HepG2 (cell line): ENCODE measurements around the gene SNX3. TPM values are rescaled to one million over a fixed set of nuclear protein-coding genes. Genes with fewer than 3 reads are reported as not detected.

Experiments used
- ASH2L ChIP-seq: fragments of 300-600, 200-600 bp; sonication (generic); IDR thresholded peaks from 2 replicates; pipeline ENCODE4 v1.7.0; 2017; ENCODE audit warnings: low read depth, mild to moderate bottlenecking, moderate library complexity, mixed read lengths, low read length; ENCODE audit not compliant: insufficient read length
- BCL6 ChIP-seq: IDR thresholded peaks from 2 replicates; pipeline ENCODE4 v1.6.1; 2016; ENCODE audit warnings: missing genetic modification reagents, missing compliant biosample characterization
- CAMTA2 ChIP-seq: sonication (generic); formaldehyde crosslinking; IDR thresholded peaks from 2 replicates; pipeline ENCODE4 v1.4.0; 2020; ENCODE audit warnings: mild to moderate bottlenecking, missing genetic modification reagents, borderline replicate concordance
- DMAP1 ChIP-seq: IDR thresholded peaks from 2 replicates; pipeline ENCODE4 v1.6.1; 2016
- ERF ChIP-seq: IDR thresholded peaks from 2 replicates; pipeline ENCODE4 v1.6.1; 2018; ENCODE audit warnings: missing biosample characterization, missing genetic modification reagents
- FOXP1 ChIP-seq, 2 experiments: fragments of 450-650 bp in 1 of 2; IDR thresholded peaks; 2 replicates each; pipeline ENCODE4 v1.6.1; 2017 to 2018; ENCODE audit warnings: antibody characterized with exemption in 1 of 2
- HIC2 ChIP-seq: sonication (generic); formaldehyde crosslinking; IDR thresholded peaks from 2 replicates; pipeline ENCODE4 v1.9.0; 2022; ENCODE audit warnings: low read depth, missing genetic modification reagents
- HNF4A ChIP-seq: sonication (generic); formaldehyde crosslinking; IDR thresholded peaks from 2 replicates; pipeline ENCODE4 v1.4.0; 2020; ENCODE audit warnings: missing genetic modification reagents
- HNRNPL ChIP-seq: fragments of 200-400 bp; formaldehyde crosslinking; IDR thresholded peaks from 2 replicates; pipeline ENCODE4 v1.6.1; 2017; ENCODE audit warnings: mild to moderate bottlenecking, low read depth, low read length
- JUNB ChIP-seq: sonication (generic); formaldehyde crosslinking; IDR thresholded peaks from 2 replicates; pipeline ENCODE4 v1.8.0; 2022; ENCODE audit warnings: missing genetic modification reagents, mild to moderate bottlenecking, borderline replicate concordance
- KLF6 ChIP-seq: IDR thresholded peaks from 2 replicates; pipeline ENCODE4 v1.8.0; 2016; ENCODE audit warnings: missing biosample characterization, missing genetic modification reagents
- LCORL ChIP-seq, 2 experiments: fragments of 450-650 bp in 1 of 2; sonication (generic) in 1 of 2; formaldehyde crosslinking in 1 of 2; IDR thresholded peaks; 2 replicates each; pipeline versions ENCODE4 v1.5.0 to v1.6.1; 2017 to 2020; ENCODE audit warnings: antibody characterized with exemption in 1 of 2, missing genetic modification reagents in 1 of 2
- MAFK ChIP-seq, 2 experiments: IDR thresholded peaks in 1 of 2; conservative IDR thresholded peaks in 1 of 2; 2 replicates each; pipeline ENCODE4 v1.6.1; 2011; ENCODE audit warnings: improper control_type of control experiment in 2 of 2, low read length in 2 of 2
- MEF2D ChIP-seq: sonication (generic); formaldehyde crosslinking; IDR thresholded peaks from 2 replicates; pipeline ENCODE4 v1.5.1; 2020; ENCODE audit warnings: mild to moderate bottlenecking, missing genetic modification reagents
- RARA ChIP-seq: IDR thresholded peaks from 2 replicates; pipeline ENCODE4 v1.6.1; 2016; ENCODE audit warnings: missing genetic modification reagents, missing compliant biosample characterization
- SAP130 ChIP-seq: IDR thresholded peaks from 2 replicates; pipeline ENCODE4 v1.6.1; 2016; ENCODE audit warnings: low read depth
- SIX4 ChIP-seq: sonication (generic); formaldehyde crosslinking; IDR thresholded peaks from 2 replicates; pipeline ENCODE4 v1.4.0; 2020; ENCODE audit warnings: missing genetic modification reagents
- SOX5 ChIP-seq: IDR thresholded peaks from 2 replicates; pipeline ENCODE4 v1.6.1; 2016; ENCODE audit warnings: borderline replicate concordance
- SOX6 ChIP-seq, 2 experiments: fragments of 450-650 bp in 1 of 2; sonication (generic) in 1 of 2; formaldehyde crosslinking in 1 of 2; IDR thresholded peaks; 2 replicates each; pipeline versions ENCODE4 v1.4.0 to v1.6.1; 2017 to 2020; ENCODE audit warnings: antibody characterized with exemption in 1 of 2, mild to moderate bottlenecking in 1 of 2, missing genetic modification reagents in 1 of 2
- TBX2 ChIP-seq: sonication (generic); formaldehyde crosslinking; IDR thresholded peaks from 2 replicates; pipeline ENCODE4 v1.5.0; 2020; ENCODE audit warnings: missing genetic modification reagents, mild to moderate bottlenecking, borderline replicate concordance
- YEATS4 ChIP-seq: sonication (generic); formaldehyde crosslinking; IDR thresholded peaks from 2 replicates; pipeline ENCODE4 v1.4.0; 2020; ENCODE audit warnings: missing genetic modification reagents, borderline replicate concordance
- ZFY ChIP-seq: sonication (generic); formaldehyde crosslinking; IDR thresholded peaks from 2 replicates; pipeline ENCODE4 v1.4.0; 2020; ENCODE audit warnings: missing genetic modification reagents
- ZKSCAN8 ChIP-seq: IDR thresholded peaks from 2 replicates; pipeline ENCODE4 v1.6.1; 2016; ENCODE audit warnings: borderline replicate concordance, missing genetic modification reagents, missing compliant biosample characterization
- ZNF256 ChIP-seq: sonication (generic); formaldehyde crosslinking; conservative IDR thresholded peaks from 2 replicates; pipeline ENCODE4 v1.4.0; 2020; ENCODE audit warnings: missing genetic modification reagents
- ZNF781 ChIP-seq: sonication (generic); formaldehyde crosslinking; IDR thresholded peaks from 2 replicates; pipeline ENCODE4 v1.5.1; 2020; ENCODE audit warnings: borderline replicate concordance, mild to moderate bottlenecking, missing genetic modification reagents; ENCODE audit errors: not compliant biosample characterization
- ZNF883 ChIP-seq: sonication (generic); formaldehyde crosslinking; IDR thresholded peaks from 2 replicates; pipeline ENCODE4 v1.5.1; 2020; ENCODE audit warnings: mild to moderate bottlenecking, missing genetic modification reagents; ENCODE audit errors: not compliant biosample characterization
- polyA plus RNA-seq, 8 experiments: library from polyadenylated mRNA; depleted of rRNA in 3 of 8; stranded (reverse) in 7 of 8; unstranded in 1 of 8; fragments of >200 nt; fragmentation: Illumina TruSeq in 4 of 8; extraction: Trizol in 4 of 8; gene quantifications; 2 replicates each; pipeline versions ENCODE4 v1.2.1 to v1.2.3, GENCODE V29; 2011 to 2016; ENCODE audit warnings: low read depth in 4 of 8, missing spikeins in 1 of 8, mixed read lengths in 1 of 8; ENCODE audit not compliant: insufficient read depth in 1 of 8
- total RNA-seq, 5 experiments: library from RNA; depleted of rRNA; stranded (reverse); fragments of >200 nt; fragmentation: Illumina TruSeq; extraction: Trizol; gene quantifications; 2 replicates each; pipeline ENCODE4 v1.2.3, GENCODE V29; 2016; ENCODE audit warnings: low read depth in 1 of 5
- TF ChIP-seq, protein P1 (sequence below): sonication (generic); formaldehyde crosslinking; IDR thresholded peaks from 2 replicates; pipeline ENCODE4 v1.5.0; 2020; ENCODE audit warnings: mild to moderate bottlenecking, missing genetic modification reagents, moderate library complexity
- TF ChIP-seq, protein P2 (sequence below): sonication (generic); formaldehyde crosslinking; IDR thresholded peaks from 2 replicates; pipeline ENCODE4 v1.8.0; 2022; ENCODE audit warnings: mild to moderate bottlenecking, missing genetic modification reagents, moderate library complexity

SNX3 gene
- total and polyA plus RNA-seq, 2 of the 13 experiments (the other 11 are each of a cell fraction or from before 2014, with no cell fraction given): 84.9 to 226 TPM

DNA sequence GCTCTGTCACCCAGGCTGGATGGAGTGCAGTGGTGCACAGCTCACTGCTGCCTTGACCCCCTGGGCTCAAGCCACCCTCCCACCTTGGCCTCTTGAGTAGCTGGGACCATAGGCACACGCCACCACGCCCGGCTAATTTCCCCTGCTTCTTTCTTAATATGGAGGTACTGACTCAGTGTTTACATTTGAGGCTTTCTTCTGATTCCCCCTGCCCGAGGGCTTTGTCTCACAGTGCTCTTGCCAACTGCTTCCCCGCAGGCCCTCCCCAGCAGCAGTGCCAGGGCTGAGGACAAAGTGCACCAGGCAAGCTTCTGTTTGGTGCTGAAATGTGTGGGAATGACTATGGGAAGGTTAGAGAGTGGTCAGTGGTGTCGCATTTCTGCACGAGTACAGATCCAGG lies 60.2 kb downstream of the SNX3 start (continued):
- TF ChIP-seq HIC2 (CRISPR knock-in tag): peak; percentile 87
- no peak for TF ChIP-seq ZFY (CRISPR knock-in tag)
- no peak for TF ChIP-seq YEATS4 (CRISPR knock-in tag)
- TF ChIP-seq ZNF781 (CRISPR knock-in tag): no peak
- TF ChIP-seq ZKSCAN8 (CRISPR knock-in tag): peak; percentile 74; the same call in 1 of the 2 replicates
- peak; percentile 66; the same call in 1 of the 2 replicates for TF ChIP-seq SIX4 (CRISPR knock-in tag)
- TF ChIP-seq BCL6 (CRISPR knock-in tag): peak; percentile 48; the same call in 1 of the 2 replicates
- TF ChIP-seq, protein P1, sequence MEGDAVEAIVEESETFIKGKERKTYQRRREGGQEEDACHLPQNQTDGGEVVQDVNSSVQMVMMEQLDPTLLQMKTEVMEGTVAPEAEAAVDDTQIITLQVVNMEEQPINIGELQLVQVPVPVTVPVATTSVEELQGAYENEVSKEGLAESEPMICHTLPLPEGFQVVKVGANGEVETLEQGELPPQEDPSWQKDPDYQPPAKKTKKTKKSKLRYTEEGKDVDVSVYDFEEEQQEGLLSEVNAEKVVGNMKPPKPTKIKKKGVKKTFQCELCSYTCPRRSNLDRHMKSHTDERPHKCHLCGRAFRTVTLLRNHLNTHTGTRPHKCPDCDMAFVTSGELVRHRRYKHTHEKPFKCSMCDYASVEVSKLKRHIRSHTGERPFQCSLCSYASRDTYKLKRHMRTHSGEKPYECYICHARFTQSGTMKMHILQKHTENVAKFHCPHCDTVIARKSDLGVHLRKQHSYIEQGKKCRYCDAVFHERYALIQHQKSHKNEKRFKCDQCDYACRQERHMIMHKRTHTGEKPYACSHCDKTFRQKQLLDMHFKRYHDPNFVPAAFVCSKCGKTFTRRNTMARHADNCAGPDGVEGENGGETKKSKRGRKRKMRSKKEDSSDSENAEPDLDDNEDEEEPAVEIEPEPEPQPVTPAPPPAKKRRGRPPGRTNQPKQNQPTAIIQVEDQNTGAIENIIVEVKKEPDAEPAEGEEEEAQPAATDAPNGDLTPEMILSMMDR (CRISPR knock-in tag): peak; percentile 7; the same call in 1 of the 2 replicates
- 0 out of 2 replicates have a peak, but pooled peaks have one; percentile 30 for TF ChIP-seq TBX2 (CRISPR knock-in tag)
- peak; percentile 89 for TF ChIP-seq HNF4A
- TF ChIP-seq CAMTA2 (CRISPR knock-in tag): no peak
- no peak for TF ChIP-seq SOX6 (IDR thresholded peaks at IDR 0.05)
- TF ChIP-seq SOX6 (CRISPR knock-in tag; IDR thresholded peaks at IDR 0.05): peak; percentile 59
- TF ChIP-seq FOXP1 (IDR thresholded peaks at IDR 0.05): no peak
- 0 out of 2 replicates have a peak, but pooled peaks have one; percentile 20 for TF ChIP-seq FOXP1 (CRISPR knock-in tag; IDR thresholded peaks at IDR 0.05)
- TF ChIP-seq KLF6 (CRISPR knock-in tag): no peak
- no peak for TF ChIP-seq MAFK (conservative IDR thresholded peaks at IDR 0.05 in 1 of 2, IDR thresholded peaks at IDR 0.05 in 1 of 2; ENCODE audit: low read length in 2 of 2)
- no peak for TF ChIP-seq JUNB
- peak; percentile 89 for TF ChIP-seq HNRNPL
- no peak for TF ChIP-seq LCORL (IDR thresholded peaks at IDR 0.05)
- TF ChIP-seq LCORL (CRISPR knock-in tag; IDR thresholded peaks at IDR 0.05): 0 out of 2 replicates have a peak, but pooled peaks have one; percentile 18
- TF ChIP-seq DMAP1 (CRISPR knock-in tag): no peak
- no peak; the same call in 1 of the 2 replicates for TF ChIP-seq ERF
- TF ChIP-seq SOX5 (CRISPR knock-in tag): 0 out of 2 replicates have a peak, but pooled peaks have one; percentile 25
- TF ChIP-seq RARA (CRISPR knock-in tag): peak; percentile 58; the same call in 1 of the 2 replicates
- TF ChIP-seq, protein P2, sequence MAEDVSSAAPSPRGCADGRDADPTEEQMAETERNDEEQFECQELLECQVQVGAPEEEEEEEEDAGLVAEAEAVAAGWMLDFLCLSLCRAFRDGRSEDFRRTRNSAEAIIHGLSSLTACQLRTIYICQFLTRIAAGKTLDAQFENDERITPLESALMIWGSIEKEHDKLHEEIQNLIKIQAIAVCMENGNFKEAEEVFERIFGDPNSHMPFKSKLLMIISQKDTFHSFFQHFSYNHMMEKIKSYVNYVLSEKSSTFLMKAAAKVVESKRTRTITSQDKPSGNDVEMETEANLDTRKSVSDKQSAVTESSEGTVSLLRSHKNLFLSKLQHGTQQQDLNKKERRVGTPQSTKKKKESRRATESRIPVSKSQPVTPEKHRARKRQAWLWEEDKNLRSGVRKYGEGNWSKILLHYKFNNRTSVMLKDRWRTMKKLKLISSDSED (CRISPR knock-in tag): no peak
- peak; percentile 28 for TF ChIP-seq ASH2L
- TF ChIP-seq ZNF256: no peak
- peak; percentile 57 for TF ChIP-seq SAP130 (CRISPR knock-in tag)
- no peak for TF ChIP-seq ZNF883
- TF ChIP-seq MEF2D (CRISPR knock-in tag): 0 out of 2 replicates have a peak, but pooled peaks have one; percentile 33
